Rectal smooth muscle tissue (tissue), 1 donor: ENCODE data around the gene LRRC70.

ENCODE experiments used
- H3K27ac ChIP-seq: one replicate; pipeline ENCODE4 v1.7.0; 2013; ENCODE audit warnings: low read depth, low read length, inconsistent platforms
- H3K27me3 ChIP-seq: one replicate; pipeline ENCODE4 v1.7.0; 2013; ENCODE audit warnings: low read length; ENCODE audit not compliant: control insufficient read depth, insufficient read depth
- H3K36me3 ChIP-seq: one replicate; pipeline ENCODE4 v1.7.0; 2013; ENCODE audit warnings: low read length; ENCODE audit not compliant: control insufficient read depth, insufficient read depth
- H3K4me1 ChIP-seq: one replicate; pipeline ENCODE4 v1.7.0; 2013; ENCODE audit warnings: low read length; ENCODE audit not compliant: control insufficient read depth, insufficient read depth
- H3K4me3 ChIP-seq: one replicate; pipeline ENCODE4 v1.7.0; 2013; ENCODE audit warnings: low read length
- H3K9ac ChIP-seq: one replicate; pipeline ENCODE4 v1.7.0; 2013; ENCODE audit warnings: low read length

The LRRC70 gene

DNA sequence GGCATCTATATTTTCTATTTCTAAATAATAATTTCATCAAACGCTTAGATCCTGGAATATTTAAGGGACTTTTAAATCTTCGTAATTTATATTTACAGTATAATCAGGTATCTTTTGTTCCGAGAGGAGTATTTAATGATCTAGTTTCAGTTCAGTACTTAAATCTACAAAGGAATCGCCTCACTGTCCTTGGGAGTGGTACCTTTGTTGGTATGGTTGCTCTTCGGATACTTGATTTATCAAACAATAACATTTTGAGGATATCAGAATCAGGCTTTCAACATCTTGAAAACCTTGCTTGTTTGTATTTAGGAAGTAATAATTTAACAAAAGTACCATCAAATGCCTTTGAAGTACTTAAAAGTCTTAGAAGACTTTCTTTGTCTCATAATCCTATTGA lies 1.1 kb downstream of the LRRC70 start:
- Histone ChIP-seq H3K4me3 (no peak overlapping the region), H3K27ac (no peak overlapping the region), H3K36me3 (no peaks in the 10 kb centered on the region), H3K4me1 (no peaks in the 10 kb centered on the region), H3K9ac (no peak overlapping the region), H3K27me3 (no peaks in the 10 kb centered on the region)

DNA sequence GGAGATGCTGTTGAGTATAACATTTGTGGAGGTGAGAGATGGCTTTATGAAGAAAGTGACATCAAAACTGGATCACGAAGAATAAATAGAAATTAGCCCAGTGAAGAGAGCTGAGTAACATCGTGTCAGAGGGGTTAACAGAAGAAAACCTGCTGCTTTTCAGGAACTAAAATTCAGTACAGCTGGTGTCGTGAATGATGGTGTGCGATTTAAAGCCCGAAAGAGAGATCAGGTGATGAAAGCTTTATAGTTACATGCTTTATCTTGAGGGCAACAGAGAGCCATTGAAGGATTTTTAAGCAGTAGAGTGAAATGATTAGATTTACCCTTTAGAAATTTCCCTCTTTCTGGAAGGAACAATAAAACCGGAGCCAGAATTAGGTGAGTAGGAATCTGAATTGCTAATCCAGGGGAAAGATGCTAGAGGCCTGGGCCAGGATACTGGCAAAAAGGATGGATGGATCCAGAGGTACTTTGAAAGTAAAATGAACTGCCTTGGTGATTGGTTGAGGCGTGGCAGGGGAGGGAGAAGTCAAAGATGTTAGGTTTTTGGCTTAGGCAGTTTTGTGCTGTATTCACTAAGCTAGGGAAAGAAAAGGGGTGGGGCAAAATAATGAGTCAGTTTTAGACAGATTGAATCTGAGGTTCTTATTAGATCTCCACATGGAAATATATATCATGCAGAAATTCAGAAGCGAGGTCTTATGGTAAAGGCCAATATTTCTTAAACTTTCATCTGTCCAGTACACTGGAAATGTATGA lies 3.4 kb downstream of the LRRC70 start:
- no peak overlapping the region for H3K4me3 ChIP-seq
- no peak overlapping the region for H3K27ac ChIP-seq

GRCh38 chr5:62584391-62584790 lies 5.8 kb downstream of the LRRC70 start:
- Histone ChIP-seq H3K27me3 (no peaks in the 10 kb centered on the region), H3K4me1 (no peaks in the 10 kb centered on the region), H3K27ac (no peak overlapping the region), H3K4me3 (no peak overlapping the region), H3K9ac (no peak overlapping the region), H3K36me3 (no peaks in the 10 kb centered on the region)

More for the DNA sequence above, 3.4 kb downstream of the LRRC70 start:
- H3K9ac ChIP-seq, result no peak overlapping the region
- no peaks in the 10 kb centered on the region for H3K36me3 ChIP-seq
- H3K27me3 ChIP-seq, result no peaks in the 10 kb centered on the region
- H3K4me1 ChIP-seq, result no peaks in the 10 kb centered on the region

DNA sequence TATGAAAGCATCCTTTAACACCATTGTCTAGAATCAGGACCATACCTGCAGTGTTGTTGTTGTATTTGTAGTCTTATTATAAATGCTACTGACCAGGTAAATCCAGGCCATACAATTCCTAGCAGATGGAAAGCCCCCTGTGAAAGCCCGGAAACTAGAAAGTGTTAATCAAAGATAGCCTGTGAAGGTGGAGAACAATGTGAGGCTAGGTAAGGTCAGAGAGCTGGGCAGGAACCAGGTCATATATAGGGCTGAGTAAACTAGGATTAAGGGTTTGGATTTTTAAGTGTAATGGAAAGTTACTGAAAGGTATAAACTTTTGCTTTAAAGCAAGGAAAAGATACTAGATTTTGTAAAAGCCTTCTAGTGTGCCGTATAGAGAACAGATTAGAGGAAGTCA lies 6.7 kb downstream of the LRRC70 start:
- Histone ChIP-seq H3K27me3 (no peaks in the 10 kb centered on the region), H3K4me1 (no peaks in the 10 kb centered on the region), H3K9ac (no peak overlapping the region), H3K36me3 (no peaks in the 10 kb centered on the region), H3K4me3 (no peak overlapping the region), H3K27ac (no peak overlapping the region)

DNA sequence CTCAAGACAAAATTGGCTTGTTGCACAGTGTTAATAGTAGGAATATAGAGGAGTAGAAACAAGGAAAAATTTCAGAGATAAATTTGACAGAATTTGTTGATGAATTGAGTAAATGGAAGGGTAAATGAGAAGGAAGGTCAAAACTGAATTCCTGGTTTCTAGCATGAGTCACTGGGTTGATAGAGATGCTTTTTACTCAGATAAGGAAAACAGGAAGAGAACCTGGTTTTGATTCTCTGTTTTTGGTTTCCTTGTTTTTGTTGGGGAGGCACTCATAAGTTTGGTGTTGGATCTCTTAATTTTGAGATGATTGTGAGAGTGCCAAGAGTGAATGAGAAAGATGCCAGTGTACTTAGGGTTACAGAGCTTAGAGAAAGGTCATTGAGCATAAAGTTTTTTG lies 7.1 kb downstream of the LRRC70 start:
- no peak overlapping the region for H3K9ac ChIP-seq
- no peak overlapping the region for H3K4me3 ChIP-seq
- H3K36me3 ChIP-seq, result no peaks in the 10 kb centered on the region
- H3K27ac ChIP-seq, result no peak overlapping the region
- H3K4me1 ChIP-seq, result no peaks in the 10 kb centered on the region
- no peaks in the 10 kb centered on the region for H3K27me3 ChIP-seq

GRCh38 chr5:62587737-62588136 lies 9.1 kb downstream of the LRRC70 start:
- no peak overlapping the region for H3K27ac ChIP-seq
- no peak overlapping the region for H3K9ac ChIP-seq
- H3K4me1 ChIP-seq, result no peaks in the 10 kb centered on the region
- no peaks in the 10 kb centered on the region for H3K36me3 ChIP-seq
- H3K4me3 ChIP-seq, result no peak overlapping the region
- no peaks in the 10 kb centered on the region for H3K27me3 ChIP-seq

GRCh38 chr5:62588668-62589067 lies 10.0 kb downstream of the LRRC70 start:
- Histone ChIP-seq H3K36me3 (no peaks in the 10 kb centered on the region), H3K9ac (no peak overlapping the region), H3K4me1 (no peaks in the 10 kb centered on the region), H3K27me3 (no peaks in the 10 kb centered on the region), H3K27ac (no peak overlapping the region), H3K4me3 (no peak overlapping the region)

- Histone ChIP-seq H3K27ac (no peak overlapping the region), H3K4me3 (no peak overlapping the region), H3K36me3 (no peaks in the 10 kb centered on the region), H3K9ac (no peak overlapping the region), H3K27me3 (no peaks in the 10 kb centered on the region), H3K4me1 (no peaks in the 10 kb centered on the region)
Observed at GRCh38 chr5:62589504-62589903, 10.9 kb downstream of the LRRC70 start.

- Histone ChIP-seq H3K4me1 (no peaks in the 10 kb centered on the region), H3K36me3 (no peaks in the 10 kb centered on the region), H3K4me3 (no peak overlapping the region), H3K27ac (no peak overlapping the region), H3K27me3 (no peaks in the 10 kb centered on the region), H3K9ac (no peak overlapping the region)
Observed at GRCh38 chr5:62590387-62590786, 11.8 kb downstream of the LRRC70 start.

- H3K27me3 ChIP-seq, result no peaks in the 10 kb centered on the region
- no peak overlapping the region for H3K9ac ChIP-seq
- no peak overlapping the region for H3K27ac ChIP-seq
- H3K4me3 ChIP-seq, result no peak overlapping the region
- H3K4me1 ChIP-seq, result no peaks in the 10 kb centered on the region
- H3K36me3 ChIP-seq, result no peaks in the 10 kb centered on the region
Observed at GRCh38 chr5:62592558-62592957, 13.9 kb downstream of the LRRC70 start.

DNA sequence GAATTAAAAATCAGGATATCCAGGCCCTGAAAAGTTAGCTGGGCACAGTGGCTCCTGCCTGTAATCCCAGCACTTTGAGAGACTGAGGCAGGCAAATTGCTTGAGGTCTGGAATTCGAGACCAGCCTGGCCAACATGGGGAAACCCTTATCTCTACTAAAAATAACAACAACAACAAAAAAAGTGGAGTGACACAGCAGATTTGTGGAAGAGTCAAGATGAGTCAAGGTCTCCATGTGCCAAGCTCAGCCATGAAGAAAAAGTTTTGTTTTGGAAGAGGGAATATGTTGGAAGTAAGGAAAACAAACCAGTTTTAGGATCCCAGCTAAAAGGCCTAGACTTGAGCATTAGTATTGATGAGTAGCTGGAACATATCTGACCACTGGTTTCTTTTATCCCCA lies 14.7 kb downstream of the LRRC70 start:
- Histone ChIP-seq H3K4me1 (no peaks in the 10 kb centered on the region), H3K27me3 (no peaks in the 10 kb centered on the region), H3K4me3 (no peak overlapping the region), H3K9ac (no peak overlapping the region), H3K27ac (no peak overlapping the region), H3K36me3 (no peaks in the 10 kb centered on the region)

DNA sequence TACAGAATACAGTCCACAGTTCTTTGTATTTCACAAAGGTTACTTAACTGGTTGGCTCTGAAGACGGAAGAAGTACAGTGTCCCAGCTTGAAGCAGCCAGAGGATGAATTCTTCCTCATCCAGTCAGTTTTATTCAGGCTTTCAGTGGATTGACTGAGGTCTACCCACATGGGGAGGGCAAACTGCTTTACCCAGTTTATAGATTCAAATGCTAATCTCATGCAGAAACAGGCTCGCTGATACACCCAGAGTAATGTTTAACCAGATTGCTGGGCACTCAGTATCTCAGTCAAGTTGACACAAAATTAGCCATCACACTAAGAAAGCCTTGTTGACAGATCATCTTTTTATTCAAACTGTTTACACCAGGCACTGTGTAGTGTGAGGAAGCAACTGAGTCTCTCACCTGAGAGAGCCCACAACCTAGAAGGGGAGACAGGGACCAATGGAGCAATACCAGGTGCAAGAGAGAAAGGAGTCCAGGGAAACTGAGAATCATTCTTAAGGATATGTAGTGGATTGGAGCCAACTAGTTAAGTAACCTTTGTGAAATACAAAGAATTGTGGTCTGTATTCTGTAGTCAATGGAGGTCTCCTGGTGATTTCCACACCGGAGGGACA lies 15.9 kb downstream of the LRRC70 start:
- Histone ChIP-seq H3K4me1 (no peaks in the 10 kb centered on the region), H3K27me3 (no peaks in the 10 kb centered on the region), H3K9ac (no peak overlapping the region), H3K4me3 (no peak overlapping the region), H3K27ac (no peak overlapping the region), H3K36me3 (no peaks in the 10 kb centered on the region)

DNA sequence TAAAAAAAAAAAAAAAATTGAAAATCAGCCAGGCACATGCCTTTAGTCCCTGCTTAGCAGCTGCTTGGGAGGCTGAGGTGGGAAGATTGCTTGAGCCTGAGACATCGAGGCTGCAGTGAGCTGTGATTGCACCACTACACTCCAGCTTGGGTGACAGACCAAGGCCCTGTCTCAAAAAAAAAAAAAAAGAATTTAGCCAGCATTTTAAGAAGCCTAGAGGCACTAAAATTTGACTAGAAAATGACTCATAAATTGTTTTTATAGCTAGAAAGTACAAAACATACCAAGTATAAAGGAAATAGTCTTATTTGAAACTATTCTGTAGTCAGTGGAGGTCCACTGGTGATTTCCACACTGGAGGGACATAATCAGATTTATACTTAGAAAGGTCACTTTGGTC lies 17.5 kb downstream of the LRRC70 start:
- Histone ChIP-seq H3K36me3 (no peaks in the 10 kb centered on the region), H3K4me1 (no peaks in the 10 kb centered on the region), H3K27ac (no peak overlapping the region), H3K9ac (no peak overlapping the region), H3K4me3 (no peak overlapping the region), H3K27me3 (no peaks in the 10 kb centered on the region)
